Gastroesophageal sphincter (tissue), 3 donors: Measurements from ENCODE around the gene IL24.

Source experiments
- CTCF ChIP-seq, 4 experiments: fragments of 200-600 bp in 2 of 4; fragments of 450-650 bp in 2 of 4; sonication (generic) in 1 of 4; IDR thresholded peaks; one replicate each; pipeline ENCODE4 v1.5.1; 2017 to 2019; ENCODE audit warnings: antibody characterized with exemption in 4 of 4, mild to moderate bottlenecking in 2 of 4, moderate library complexity in 2 of 4
- EP300 ChIP-seq: sonication (generic); formaldehyde crosslinking; IDR thresholded peaks from one replicate; pipeline ENCODE4 v1.6.1; 2017; ENCODE audit warnings: antibody characterized with exemption, mild to moderate bottlenecking
- POLR2A ChIP-seq, 2 donors: fragments of 450-650 bp; IDR thresholded peaks; one replicate each; pipeline ENCODE4 v1.6.1; 2017; ENCODE audit warnings: antibody characterized with exemption in 2 of 2, mild to moderate bottlenecking in 2 of 2, moderate library complexity in 1 of 2

DNA sequence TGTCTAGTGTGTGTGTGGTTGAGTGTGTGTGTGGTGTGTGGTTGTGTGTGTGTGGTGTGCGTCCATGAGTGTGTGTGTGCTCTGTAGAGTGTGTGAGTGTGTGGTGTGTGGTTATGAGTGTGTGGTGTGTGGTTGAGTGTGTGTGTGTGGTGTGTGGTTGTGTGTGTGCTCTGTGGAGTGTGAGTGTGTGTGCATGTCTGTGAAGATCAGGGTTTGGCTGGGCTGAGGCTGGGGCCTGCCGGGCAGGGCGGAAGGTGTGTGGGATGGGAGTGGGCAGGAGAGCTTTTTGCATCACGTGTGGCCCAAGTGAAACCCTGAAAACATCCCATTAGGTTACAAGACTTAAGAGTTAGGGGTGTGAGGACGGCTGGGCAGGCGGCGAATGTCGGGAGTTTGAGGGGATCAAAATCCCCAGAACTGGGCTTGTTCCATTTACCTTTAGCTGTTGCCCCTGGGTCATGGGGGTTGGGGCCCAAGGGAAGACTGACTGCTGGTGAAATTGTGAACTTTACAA lies 27.4 kb downstream of the IL24 start:
- TF ChIP-seq CTCF (IDR thresholded peaks at IDR 0.05) (no peak), POLR2A (IDR thresholded peaks at IDR 0.05) (no peak), EP300 (no peak)
